ENCODE results near the gene FHOD3.

GRCh38 chr18:36307513-36307912 is 10.0 kb downstream of the FHOD3 start:
- TF ChIP-seq, protein P1, sequence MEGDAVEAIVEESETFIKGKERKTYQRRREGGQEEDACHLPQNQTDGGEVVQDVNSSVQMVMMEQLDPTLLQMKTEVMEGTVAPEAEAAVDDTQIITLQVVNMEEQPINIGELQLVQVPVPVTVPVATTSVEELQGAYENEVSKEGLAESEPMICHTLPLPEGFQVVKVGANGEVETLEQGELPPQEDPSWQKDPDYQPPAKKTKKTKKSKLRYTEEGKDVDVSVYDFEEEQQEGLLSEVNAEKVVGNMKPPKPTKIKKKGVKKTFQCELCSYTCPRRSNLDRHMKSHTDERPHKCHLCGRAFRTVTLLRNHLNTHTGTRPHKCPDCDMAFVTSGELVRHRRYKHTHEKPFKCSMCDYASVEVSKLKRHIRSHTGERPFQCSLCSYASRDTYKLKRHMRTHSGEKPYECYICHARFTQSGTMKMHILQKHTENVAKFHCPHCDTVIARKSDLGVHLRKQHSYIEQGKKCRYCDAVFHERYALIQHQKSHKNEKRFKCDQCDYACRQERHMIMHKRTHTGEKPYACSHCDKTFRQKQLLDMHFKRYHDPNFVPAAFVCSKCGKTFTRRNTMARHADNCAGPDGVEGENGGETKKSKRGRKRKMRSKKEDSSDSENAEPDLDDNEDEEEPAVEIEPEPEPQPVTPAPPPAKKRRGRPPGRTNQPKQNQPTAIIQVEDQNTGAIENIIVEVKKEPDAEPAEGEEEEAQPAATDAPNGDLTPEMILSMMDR (IDR thresholded peaks at IDR 0.05; ENCODE audit: insufficient read depth, low read depth, low read length) = no peak
- no peak for TF ChIP-seq EZH2 (IDR thresholded peaks at IDR 0.05; ENCODE audit: insufficient read depth, low read length)
